Erythroblast (primary cell): ENCODE results near the gene OPCML.

Experiments
- GATA1 ChIP-seq: IDR thresholded peaks from 2 replicates; pipeline ENCODE4 v1.6.1; 2011; ENCODE audit warnings: low read depth, mild to moderate bottlenecking, control low read depth, low read length, moderate library complexity
- POLR2A ChIP-seq: IDR thresholded peaks from 2 replicates; pipeline ENCODE4 v1.6.1; 2011; ENCODE audit warnings: mild to moderate bottlenecking, low read length

DNA sequence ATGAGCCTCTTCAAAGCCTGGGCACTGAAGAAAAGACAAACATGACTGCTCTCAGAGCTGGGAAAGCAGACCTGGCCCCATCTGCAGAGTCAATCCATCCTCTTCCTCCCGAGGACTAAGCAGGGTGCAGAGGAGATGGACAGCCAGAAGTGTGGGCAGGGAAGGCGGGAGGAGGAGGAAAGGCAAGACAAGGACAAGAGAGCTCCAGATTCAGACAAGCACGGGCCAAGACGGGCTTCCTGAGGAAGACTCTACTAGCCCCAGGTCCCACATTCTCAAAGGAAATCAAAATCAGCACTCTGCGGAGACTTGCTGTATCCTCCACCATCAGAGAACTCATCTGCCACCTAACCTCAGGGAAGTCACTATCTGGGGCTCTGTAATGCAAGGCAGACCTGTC, 28.5 kb downstream of the OPCML start:
- no peak for TF ChIP-seq POLR2A
- TF ChIP-seq GATA1 = no peak
